ENCODE results near the gene RTN4. TPM values are rescaled to one million over a fixed set of nuclear protein-coding genes. Genes with fewer than 3 reads are reported as not detected.

Gene RTN4
- total RNA-seq, 2 experiments from 2014 or later, result 84.9 to 85.7 TPM

DNA sequence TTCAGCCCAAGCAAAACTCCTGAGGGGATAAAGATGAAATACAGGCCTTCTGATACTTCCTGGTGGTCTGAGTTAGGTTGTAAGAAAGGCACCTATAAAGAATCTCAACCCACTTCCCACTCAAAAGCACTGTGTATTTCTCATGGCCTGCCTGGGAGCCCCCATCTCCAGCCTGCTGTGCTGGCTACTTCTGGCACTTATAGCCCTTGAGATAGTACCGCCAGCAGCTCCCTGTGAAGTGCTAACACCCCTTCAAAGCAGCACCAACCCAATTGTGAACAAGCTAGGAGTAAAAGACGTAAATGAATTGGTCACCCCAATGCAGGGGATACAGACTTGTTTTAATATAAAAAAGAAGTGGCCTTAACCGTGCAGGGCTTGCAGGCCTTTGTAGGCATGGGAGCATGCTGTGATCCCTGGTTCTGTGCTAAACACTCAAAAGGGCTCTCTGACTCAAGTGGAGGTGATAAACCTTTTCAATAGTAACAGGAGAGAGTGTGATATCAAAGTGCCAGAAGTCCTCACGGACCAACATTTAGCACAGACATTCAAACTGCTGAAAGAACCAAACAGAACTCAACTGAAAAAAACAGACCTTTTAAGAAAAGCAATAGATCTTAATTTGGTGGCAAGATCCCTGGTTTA, 80.8 kb downstream of the RTN4 start:
- H3K4me3 ChIP-seq (ENCODE audit: low read length), result no peak overlapping the region
- H3K27me3 Mint-ChIP-seq, result no peaks in the 10 kb centered on the region
- H3K27ac ChIP-seq (ENCODE audit: low read depth in 1 of 2, low read length in 2 of 2), result no peak overlapping the region
- peaks cover 0 to 19% of the 10 kb centered on the region in 2 experiments for H3K9me3 ChIP-seq (ENCODE audit: control insufficient read depth in 1 of 2, insufficient read depth in 1 of 2, low read length in 2 of 2)
- H3K27ac Mint-ChIP-seq, result no peak overlapping the region
- H3K4me1 ChIP-seq (ENCODE audit: insufficient read depth, low read length), result peaks cover 27% of the 10 kb centered on the region
- ChIA-PET POLR2A (no interaction called here), CTCF (no interaction called here)
- H3K27me3 ChIP-seq (ENCODE audit: control insufficient read depth in 1 of 2, insufficient read depth in 2 of 2, low read length in 2 of 2), result no peaks in the 10 kb centered on the region
- no peak for TF ChIP-seq CTCF (IDR thresholded peaks at IDR 0.05)
- peaks cover 7% of the 10 kb centered on the region for H3K9me3 Mint-ChIP-seq
- DNase-seq (no peak), ATAC-seq (ENCODE audit: poor library complexity) (no peak)
- peaks cover 30% of the 10 kb centered on the region for H3K36me3 ChIP-seq (ENCODE audit: insufficient read depth, low read length)
- intact Hi-C loops (cut with DNase I, micrococcal nuclease), result no loop called here
- H3K36me3 Mint-ChIP-seq (ENCODE audit: low read depth), result peaks cover 74% of the 10 kb centered on the region
- H3K4me1 Mint-ChIP-seq (ENCODE audit: low read depth), result peaks cover 24% of the 10 kb centered on the region
- H3K4me3 Mint-ChIP-seq, result no peak overlapping the region

GRCh38 chr2:54968561-54969218, 81.6 kb downstream of the RTN4 start:
- Histone ChIP-seq H3K27me3 (ENCODE audit: control insufficient read depth in 1 of 2, insufficient read depth in 2 of 2, low read length in 2 of 2) (no peaks in the 10 kb centered on the region), H3K4me3 (ENCODE audit: low read length) (no peak overlapping the region), H3K36me3 (ENCODE audit: insufficient read depth, low read length) (peaks cover 27% of the 10 kb centered on the region), H3K27ac (ENCODE audit: low read depth in 1 of 2, low read length in 2 of 2) (no peak overlapping the region), H3K4me1 (ENCODE audit: insufficient read depth, low read length) (peaks cover 35% of the 10 kb centered on the region), H3K9me3 (ENCODE audit: control insufficient read depth in 1 of 2, insufficient read depth in 1 of 2, low read length in 2 of 2) (peaks cover 0 to 21% of the 10 kb centered on the region in 2 experiments)
- Mint-ChIP-seq H3K9me3 (peaks cover 7% of the 10 kb centered on the region), H3K36me3 (ENCODE audit: low read depth) (peaks cover 69% of the 10 kb centered on the region), H3K4me3 (no peak overlapping the region), H3K27me3 (no peaks in the 10 kb centered on the region), H3K4me1 (ENCODE audit: low read depth) (peaks cover 31% of the 10 kb centered on the region), H3K27ac (no peak overlapping the region)
- DNase-seq (no peak), ATAC-seq (ENCODE audit: poor library complexity) (no peak)
- TF ChIP-seq CTCF (IDR thresholded peaks at IDR 0.05), result no peak
- intact Hi-C loops (cut with DNase I, micrococcal nuclease), result no loop called here
- ChIA-PET POLR2A (no interaction called here), CTCF (no interaction called here)

- Mint-ChIP-seq H3K27me3 (no peaks in the 10 kb centered on the region), H3K27ac (no peak overlapping the region), H3K4me3 (no peak overlapping the region), H3K36me3 (ENCODE audit: low read depth) (peaks cover 61% of the 10 kb centered on the region), H3K4me1 (ENCODE audit: low read depth) (peaks cover 32% of the 10 kb centered on the region), H3K9me3 (peaks cover 7% of the 10 kb centered on the region)
- Histone ChIP-seq H3K9me3 (ENCODE audit: control insufficient read depth in 1 of 2, insufficient read depth in 1 of 2, low read length in 2 of 2) (peaks cover 0 to 22% of the 10 kb centered on the region in 2 experiments), H3K36me3 (ENCODE audit: insufficient read depth, low read length) (peaks cover 19% of the 10 kb centered on the region), H3K27me3 (ENCODE audit: control insufficient read depth in 1 of 2, insufficient read depth in 2 of 2, low read length in 2 of 2) (no peaks in the 10 kb centered on the region), H3K4me3 (ENCODE audit: low read length) (no peak overlapping the region), H3K27ac (ENCODE audit: low read depth in 1 of 2, low read length in 2 of 2) (no peak overlapping the region), H3K4me1 (ENCODE audit: insufficient read depth, low read length) (peaks cover 37% of the 10 kb centered on the region)
- CTCF ChIA-PET, result no interaction called here
- intact Hi-C loops (cut with DNase I, micrococcal nuclease), result no loop called here
- no peak for TF ChIP-seq CTCF (IDR thresholded peaks at IDR 0.05)
- POLR2A ChIA-PET, result no interaction called here
- ATAC-seq (ENCODE audit: poor library complexity) (no peak), DNase-seq (no peak)
Observed at GRCh38 chr2:54967759-54968365, 82.4 kb downstream of the RTN4 start.
